ENCODE data around the gene COL23A1.

The COL23A1 gene

GRCh38 chr5:178436326-178436940, 153.8 kb downstream of the COL23A1 start:
- H3K27ac ChIP-seq = no peak overlapping the region
- peak; percentile 38 for DNase-seq (ENCODE audit: low spot score)
- no peak for TF ChIP-seq CTCF (IDR thresholded peaks at IDR 0.05)
- no peak overlapping the region for H3K4me3 ChIP-seq

- H3K4me3 ChIP-seq = peak overlapping the region; percentile 6
- no peak for TF ChIP-seq CTCF (IDR thresholded peaks at IDR 0.05)
- no peak overlapping the region for H3K27ac ChIP-seq
- DNase-seq (ENCODE audit: low spot score) = peak; percentile 60
These were observed 154.6 kb downstream of the COL23A1 start for GRCh38 chr5:178435321-178436238.

GRCh38 chr5:178434851-178435250, 155.3 kb downstream of the COL23A1 start:
- no peak for TF ChIP-seq CTCF (IDR thresholded peaks at IDR 0.05)
- Histone ChIP-seq H3K4me3 (peak overlapping the region; percentile 6), H3K27ac (no peak overlapping the region)
- peak; percentile 36 for DNase-seq (ENCODE audit: low spot score)

GRCh38 chr5:178434016-178434761, 156.0 kb downstream of the COL23A1 start:
- H3K4me3 ChIP-seq = peak overlapping the region; percentile 6
- no peak for TF ChIP-seq CTCF (IDR thresholded peaks at IDR 0.05)
- H3K27ac ChIP-seq = no peak overlapping the region
- peak; percentile 62 for DNase-seq (ENCODE audit: low spot score)

GRCh38 chr5:178433273-178433775, 156.9 kb downstream of the COL23A1 start:
- Histone ChIP-seq H3K4me3 (no peak overlapping the region), H3K27ac (no peak overlapping the region)
- TF ChIP-seq CTCF (IDR thresholded peaks at IDR 0.05) = no peak
- DNase-seq (ENCODE audit: low spot score) = no peak

GRCh38 chr5:178432421-178433272, 157.5 kb downstream of the COL23A1 start:
- DNase-seq (ENCODE audit: low spot score) = peak; percentile 61
- Histone ChIP-seq H3K4me3 (no peak overlapping the region), H3K27ac (no peak overlapping the region)
- TF ChIP-seq CTCF (IDR thresholded peaks at IDR 0.05) = no peak
